GM12878 (cell line): ENCODE results near the gene OTOF. TPM values are rescaled to one million over a fixed set of nuclear protein-coding genes. Genes with fewer than 3 reads are reported as not detected.

ENCODE experiments used
- ATAC-seq: fragments of 200-7000 bp; cut with Tn5 transposase; 3 replicates; pipeline ENCODE4 v1.9.1; 2020; ENCODE audit warnings: mild to moderate bottlenecking, moderate library complexity
- BruUV-seq: library from RNA; stranded (reverse); fragments of 400-500 nt; replicated peaks from 2 replicates; lab custom pipeline; 2021; lab: Mats Ljungman, UMichigan
- CTCF ChIA-PET: fragments of 300-600 bp; sonication (Branson Sonifier 250); formaldehyde crosslinking; extraction: SDS; loops from one replicate; lab custom pipeline; 2021; ENCODE audit warnings: inconsistent platforms; lab: Yijun Ruan, JAX
- POLR2A ChIA-PET: fragments of 350-600 bp; formaldehyde crosslinking; extraction: SDS; loops from one replicate; lab custom pipeline; 2021; ENCODE audit warnings: inconsistent platforms; lab: Charles Lee
- RAD21 ChIA-PET: fragments of 300-600 bp; sonication (Branson Sonifier 250); formaldehyde crosslinking; loops from one replicate; lab custom pipeline; 2023; ENCODE audit warnings: antibody characterized with exemption; ENCODE audit not compliant: unreplicated experiment; lab: Charles Lee
- SMC1A ChIA-PET: fragments of 300-600 bp; sonication (Branson Sonifier 250); formaldehyde crosslinking; loops from one replicate; lab custom pipeline; 2023; ENCODE audit not compliant: unreplicated experiment, uncharacterized antibody; lab: Charles Lee
- DNase-seq: peaks from one replicate; pipeline ENCODE4 v3.0.0-alpha.2; 2011; ENCODE audit warnings: low read depth, low spot score
- FAIRE-seq: peaks from 3 replicates; lab custom pipeline; 2011; peaks lifted over from hg19 to GRCh38; lab: Jason Lieb, UNC
- H2AFZ ChIP-seq: 2 replicates; pipeline ENCODE4 v1.6.0; 2011; ENCODE audit warnings: low read depth, low read length, control low read depth; ENCODE audit not compliant: control insufficient read depth
- H3K27ac ChIP-seq: 2 replicates; pipeline ENCODE4 v1.5.1; 2011; ENCODE audit warnings: control low read depth; ENCODE audit not compliant: control insufficient read depth, insufficient read depth
- H3K27me3 ChIP-seq, 2 experiments: replicated peaks in 1 of 2; 2 replicates each; pipeline versions ENCODE4 v1.6.0 to v1.6.1; 2011; ENCODE audit warnings: low read length in 1 of 2; ENCODE audit not compliant: control insufficient read depth in 2 of 2, insufficient read depth in 2 of 2
- H3K36me3 ChIP-seq, 2 experiments: 2 replicates each; pipeline ENCODE4 v1.5.1; 2011; ENCODE audit warnings: low read length in 1 of 2; ENCODE audit not compliant: control insufficient read depth in 2 of 2, insufficient read depth in 2 of 2
- H3K4me1 ChIP-seq: 2 replicates; pipeline ENCODE4 v1.6.1; 2011; ENCODE audit warnings: mild to moderate bottlenecking, low read length, moderate library complexity, mixed read lengths; ENCODE audit not compliant: control insufficient read depth, insufficient read depth
- H3K4me2 ChIP-seq: 2 replicates; pipeline ENCODE4 v1.6.0; 2011; ENCODE audit warnings: control low read depth; ENCODE audit not compliant: control insufficient read depth, insufficient read depth
- H3K4me3 ChIP-seq: fragments of 200-600 bp; sonication (generic); 2 replicates; pipeline ENCODE4 v1.5.1; 2016
- H3K79me2 ChIP-seq: 2 replicates; pipeline ENCODE4 v1.6.0; 2011; ENCODE audit warnings: low read length; ENCODE audit not compliant: control insufficient read depth, insufficient read depth
- H3K9ac ChIP-seq: 2 replicates; pipeline ENCODE4 v1.8.0; 2011; ENCODE audit warnings: low read length, control low read depth, mixed read lengths; ENCODE audit not compliant: control insufficient read depth, insufficient read depth
- H3K9me3 ChIP-seq: replicated peaks from 3 replicates; pipeline ENCODE4 v1.5.1; 2011; ENCODE audit warnings: mild to moderate bottlenecking, low read length; ENCODE audit not compliant: control insufficient read depth, insufficient read depth
- H4K20me1 ChIP-seq: 2 replicates; pipeline ENCODE4 v1.6.0; 2011; ENCODE audit not compliant: control insufficient read depth, insufficient read depth
- FOXM1 ChIP-seq: IDR thresholded peaks from 2 replicates; pipeline ENCODE4 v1.6.1; 2012; ENCODE audit warnings: low read depth, mild to moderate bottlenecking, inconsistent platforms, low read length, moderate library complexity
- JUNB ChIP-seq: IDR thresholded peaks from 2 replicates; pipeline ENCODE4 v1.6.1; 2016; ENCODE audit warnings: antibody characterized with exemption, mild to moderate bottlenecking
- JUND ChIP-seq: IDR thresholded peaks from 2 replicates; pipeline ENCODE4 v1.6.1; 2012; ENCODE audit warnings: low read depth, mild to moderate bottlenecking, low read length, improper control_type of control experiment, moderate library complexity
- NRF1 ChIP-seq: conservative IDR thresholded peaks from 2 replicates; pipeline ENCODE4 v1.6.1; 2011; ENCODE audit warnings: mild to moderate bottlenecking, low read depth, low read length, improper control_type of control experiment
- PAX5 ChIP-seq: IDR thresholded peaks from 2 replicates; pipeline ENCODE4 v1.6.1; 2011; ENCODE audit warnings: low read depth, low read length, borderline replicate concordance
- POLR2AphosphoS2 ChIP-seq: IDR thresholded peaks from 2 replicates; pipeline ENCODE4 v1.6.1; 2011; ENCODE audit warnings: low read depth, mild to moderate bottlenecking, low read length, improper control_type of control experiment, moderate library complexity
- RUNX3 ChIP-seq: IDR thresholded peaks from 2 replicates; pipeline ENCODE4 v1.6.1; 2012; ENCODE audit warnings: low read length, inconsistent platforms
- SIN3A ChIP-seq: IDR thresholded peaks from 2 replicates; pipeline ENCODE4 v1.6.1; 2012; ENCODE audit warnings: low read depth, low read length, improper control_type of control experiment
- STAT3 ChIP-seq: IDR thresholded peaks from 2 replicates; pipeline ENCODE4 v1.6.1; 2011; ENCODE audit warnings: low read depth, low read length, improper control_type of control experiment
- TCF3 ChIP-seq: IDR thresholded peaks from 2 replicates; pipeline ENCODE4 v1.6.1; 2012; ENCODE audit warnings: low read depth, mild to moderate bottlenecking, low read length, borderline replicate concordance; ENCODE audit not compliant: insufficient read depth
- ZNF384 ChIP-seq: IDR thresholded peaks from 2 replicates; pipeline ENCODE4 v1.6.1; 2012; ENCODE audit warnings: low read depth, mild to moderate bottlenecking, low read length, improper control_type of control experiment, borderline replicate concordance
- WGBS: methylation state at CpG from one replicate; pipeline ENCODE4 v1.1.6; 2016; ENCODE audit warnings: low lambda C conversion rate; ENCODE audit not compliant: insufficient replicate concordance, insufficient coverage; ENCODE audit errors: missing lambda C conversion rate; 5-methylcytosine and 5-hydroxymethylcytosine counted together
- in situ Hi-C: fragments of 300-500 bp; cut with MboI; formaldehyde crosslinking; loops from 9 replicates; pipeline ENCODE4 v1.14.3; 2018; ENCODE audit warnings: mixed read lengths
- intact Hi-C: fragments of 100-400 bp; cut with micrococcal nuclease; formaldehyde crosslinking; loops from one replicate; pipeline ENCODE4 v1.14.2; 2022; ENCODE audit not compliant: unreplicated experiment
- polyA plus RNA-seq, 11 experiments: library from polyadenylated mRNA; depleted of rRNA in 4 of 11; unstranded in 6 of 11; stranded (reverse) in 5 of 11; fragments of >200 nt; fragmentation: Nextera tagmentation in 4 of 11; fragmentation: Illumina TruSeq in 1 of 11; extraction: Ambion mirVana in 4 of 11; extraction: Trizol in 1 of 11; gene quantifications; 1 replicate in 1 of 11; 2 replicates in 10 of 11; pipeline versions ENCODE4 v1.2.1 to v1.2.3, GENCODE V29; 2011 to 2016; ENCODE audit warnings: inconsistent platforms in 2 of 11, missing spikeins in 2 of 11, low read depth in 1 of 11
- total RNA-seq, 4 experiments: library from RNA; depleted of rRNA in 3 of 4; stranded (reverse); fragments of >200 nt in 3 of 4; fragmentation: Illumina TruSeq in 1 of 4; extraction: Trizol in 1 of 4; gene quantifications; 2 replicates each; pipeline versions ENCODE4 v1.2.1 to v1.2.3, GENCODE V29; 2013 to 2021
- TF ChIP-seq, protein P1 (sequence below): fragments of 450-650 bp; IDR thresholded peaks from 2 replicates; pipeline ENCODE4 v1.6.1; 2017; ENCODE audit warnings: antibody characterized with exemption, mild to moderate bottlenecking, moderate library complexity
- TF ChIP-seq, protein P2 (sequence below): fragments of 450-650 bp; IDR thresholded peaks from 2 replicates; pipeline ENCODE4 v1.6.1; 2017; ENCODE audit warnings: mild to moderate bottlenecking

The OTOF gene
- total and polyA plus RNA-seq, 10 of the 15 experiments (the other 5 are each of a cell fraction or from before 2014, with no cell fraction given): under 0.01 to 0.31 (median 0.07) TPM; not detected in 6

DNA sequence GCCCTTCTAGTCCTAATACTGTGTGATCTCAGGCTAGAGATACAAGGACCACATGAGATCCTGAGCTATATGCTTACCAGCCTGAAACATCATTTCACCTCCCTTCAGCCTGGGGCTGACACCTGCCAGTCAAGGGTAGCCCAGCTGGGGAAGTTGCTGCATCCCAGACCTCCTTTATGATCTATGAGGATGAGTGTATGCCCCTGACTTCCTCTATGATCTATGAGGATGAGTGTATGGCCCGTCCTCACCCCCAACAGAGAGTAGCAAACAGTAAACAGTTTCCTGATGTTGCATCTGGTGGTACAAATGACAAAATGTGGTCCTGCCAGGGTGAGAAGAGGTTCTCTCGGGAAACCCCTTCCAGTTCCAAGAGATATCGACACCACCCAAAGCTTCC lies 8.9 kb upstream of the OTOF start (continued):
- TF ChIP-seq, protein P1, sequence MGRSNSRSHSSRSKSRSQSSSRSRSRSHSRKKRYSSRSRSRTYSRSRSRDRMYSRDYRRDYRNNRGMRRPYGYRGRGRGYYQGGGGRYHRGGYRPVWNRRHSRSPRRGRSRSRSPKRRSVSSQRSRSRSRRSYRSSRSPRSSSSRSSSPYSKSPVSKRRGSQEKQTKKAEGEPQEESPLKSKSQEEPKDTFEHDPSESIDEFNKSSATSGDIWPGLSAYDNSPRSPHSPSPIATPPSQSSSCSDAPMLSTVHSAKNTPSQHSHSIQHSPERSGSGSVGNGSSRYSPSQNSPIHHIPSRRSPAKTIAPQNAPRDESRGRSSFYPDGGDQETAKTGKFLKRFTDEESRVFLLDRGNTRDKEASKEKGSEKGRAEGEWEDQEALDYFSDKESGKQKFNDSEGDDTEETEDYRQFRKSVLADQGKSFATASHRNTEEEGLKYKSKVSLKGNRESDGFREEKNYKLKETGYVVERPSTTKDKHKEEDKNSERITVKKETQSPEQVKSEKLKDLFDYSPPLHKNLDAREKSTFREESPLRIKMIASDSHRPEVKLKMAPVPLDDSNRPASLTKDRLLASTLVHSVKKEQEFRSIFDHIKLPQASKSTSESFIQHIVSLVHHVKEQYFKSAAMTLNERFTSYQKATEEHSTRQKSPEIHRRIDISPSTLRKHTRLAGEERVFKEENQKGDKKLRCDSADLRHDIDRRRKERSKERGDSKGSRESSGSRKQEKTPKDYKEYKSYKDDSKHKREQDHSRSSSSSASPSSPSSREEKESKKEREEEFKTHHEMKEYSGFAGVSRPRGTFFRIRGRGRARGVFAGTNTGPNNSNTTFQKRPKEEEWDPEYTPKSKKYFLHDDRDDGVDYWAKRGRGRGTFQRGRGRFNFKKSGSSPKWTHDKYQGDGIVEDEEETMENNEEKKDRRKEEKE: no peak

DNA sequence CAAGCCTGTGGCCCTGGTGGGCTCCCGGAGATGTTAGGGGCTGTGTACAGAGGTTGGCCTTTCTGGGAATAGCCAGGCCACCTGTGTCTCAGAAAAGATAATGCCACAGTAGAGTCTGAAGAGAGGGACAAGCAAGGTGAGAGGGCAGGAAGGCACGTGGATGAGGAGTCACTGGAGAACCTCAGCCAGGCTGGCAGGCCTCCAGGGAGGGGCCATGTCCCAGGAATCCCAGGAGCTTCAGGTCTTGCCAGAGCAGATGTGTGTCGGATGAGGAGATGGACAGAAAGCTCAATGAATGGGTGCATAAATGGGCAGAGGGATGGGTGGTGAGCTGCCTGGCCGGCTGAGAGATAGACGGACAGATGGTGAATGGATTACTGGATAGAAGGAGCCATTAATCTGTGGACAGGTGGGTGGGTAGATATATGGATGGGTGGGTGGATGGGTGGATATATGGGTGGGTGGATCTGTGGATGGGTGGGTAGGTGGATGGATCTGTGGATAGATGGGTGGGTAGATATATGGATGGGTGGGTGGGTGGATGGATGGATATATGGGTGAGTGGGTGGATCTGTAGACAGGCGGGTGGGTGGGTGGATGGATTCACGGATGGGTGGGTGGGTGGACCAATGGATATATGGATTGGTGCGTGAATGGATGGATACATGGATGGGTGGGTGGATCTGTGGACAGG lies 7.9 kb upstream of the OTOF start:
- Histone ChIP-seq H3K9ac (no peak overlapping the region), H3K27ac (no peak overlapping the region), H3K9me3 (no peaks in the 10 kb centered on the region), H3K4me3 (no peak overlapping the region), H4K20me1 (no peaks in the 10 kb centered on the region), H3K4me2 (no peak overlapping the region), H3K36me3 (no peaks in the 10 kb centered on the region), H3K79me2 (no peaks in the 10 kb centered on the region), H2AFZ (no peak overlapping the region), H3K27me3 (no peaks in the 10 kb centered on the region), H3K4me1 (no peaks in the 10 kb centered on the region)
- intact Hi-C loops (no loop called here), in situ Hi-C loops (no loop called here)
- TF ChIP-seq STAT3 (no peak), SIN3A (no peak), TCF3 (no peak), POLR2AphosphoS2 (no peak), RUNX3 (no peak), ZNF384 (no peak), JUNB (no peak), JUND (no peak), NRF1 (no peak), PAX5 (no peak), FOXM1 (no peak)
- TF ChIP-seq, protein P2, sequence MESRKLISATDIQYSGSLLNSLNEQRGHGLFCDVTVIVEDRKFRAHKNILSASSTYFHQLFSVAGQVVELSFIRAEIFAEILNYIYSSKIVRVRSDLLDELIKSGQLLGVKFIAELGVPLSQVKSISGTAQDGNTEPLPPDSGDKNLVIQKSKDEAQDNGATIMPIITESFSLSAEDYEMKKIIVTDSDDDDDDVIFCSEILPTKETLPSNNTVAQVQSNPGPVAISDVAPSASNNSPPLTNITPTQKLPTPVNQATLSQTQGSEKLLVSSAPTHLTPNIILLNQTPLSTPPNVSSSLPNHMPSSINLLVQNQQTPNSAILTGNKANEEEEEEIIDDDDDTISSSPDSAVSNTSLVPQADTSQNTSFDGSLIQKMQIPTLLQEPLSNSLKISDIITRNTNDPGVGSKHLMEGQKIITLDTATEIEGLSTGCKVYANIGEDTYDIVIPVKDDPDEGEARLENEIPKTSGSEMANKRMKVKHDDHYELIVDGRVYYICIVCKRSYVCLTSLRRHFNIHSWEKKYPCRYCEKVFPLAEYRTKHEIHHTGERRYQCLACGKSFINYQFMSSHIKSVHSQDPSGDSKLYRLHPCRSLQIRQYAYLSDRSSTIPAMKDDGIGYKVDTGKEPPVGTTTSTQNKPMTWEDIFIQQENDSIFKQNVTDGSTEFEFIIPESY: no peak
- SMC1A ChIA-PET: no interaction called here
- ATAC-seq: no peak
- FAIRE-seq: no peak
- POLR2A ChIA-PET: no interaction called here
- DNase-seq: no peak
- CTCF ChIA-PET: no interaction called here
- RAD21 ChIA-PET: no interaction called here
- 37% methylated on average over 8 of the region's 8 CpGs for WGBS
- BruUV-seq: no TSS peak
